ENCODE data around the gene GRIN1. TPM values are rescaled to one million over a fixed set of nuclear protein-coding genes. Genes with fewer than 3 reads are reported as not detected.

Gene GRIN1
- total and polyA plus RNA-seq, 2 donors (not counting 1 experiment from before 2014, with no cell fraction given) = 0.04 TPM; not detected in 1

DNA sequence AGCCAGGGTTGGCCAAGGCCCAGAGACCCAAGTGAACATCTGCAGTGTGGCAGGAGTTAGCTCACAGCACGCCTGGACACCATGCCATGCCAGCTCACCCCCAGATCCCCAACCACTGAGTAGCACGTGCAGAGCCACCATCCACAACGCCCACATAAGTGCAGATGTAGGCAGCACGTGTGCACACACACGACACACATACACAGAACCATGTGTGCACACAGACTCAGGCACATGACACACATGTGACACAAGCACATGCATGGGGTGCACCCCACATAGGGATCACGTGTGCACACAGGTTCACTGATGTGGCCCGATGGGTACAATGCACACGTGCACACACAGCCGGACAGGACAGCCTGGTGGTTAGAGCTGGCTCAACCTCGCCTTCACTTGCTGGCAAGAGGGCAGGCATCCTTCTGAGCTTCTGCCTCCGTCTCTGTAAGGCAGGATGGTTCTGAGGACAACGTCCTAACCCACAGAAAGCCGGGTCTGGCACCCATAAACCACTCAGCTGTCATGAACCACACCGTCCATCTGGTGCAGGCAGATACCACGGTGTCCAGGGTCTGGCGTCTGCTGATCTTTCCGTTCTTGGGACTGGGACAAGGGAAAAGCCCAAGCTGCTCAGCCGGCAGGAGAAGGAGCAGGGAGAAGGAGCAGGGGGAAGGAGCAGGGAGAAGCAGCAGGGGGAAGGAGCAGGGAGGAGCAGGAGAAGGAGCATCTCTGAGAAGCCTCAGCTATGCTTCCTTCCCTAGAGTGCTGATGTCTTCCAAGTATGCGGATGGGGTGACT is 18.9 kb downstream of the GRIN1 start:
- TF ChIP-seq, protein P1, sequence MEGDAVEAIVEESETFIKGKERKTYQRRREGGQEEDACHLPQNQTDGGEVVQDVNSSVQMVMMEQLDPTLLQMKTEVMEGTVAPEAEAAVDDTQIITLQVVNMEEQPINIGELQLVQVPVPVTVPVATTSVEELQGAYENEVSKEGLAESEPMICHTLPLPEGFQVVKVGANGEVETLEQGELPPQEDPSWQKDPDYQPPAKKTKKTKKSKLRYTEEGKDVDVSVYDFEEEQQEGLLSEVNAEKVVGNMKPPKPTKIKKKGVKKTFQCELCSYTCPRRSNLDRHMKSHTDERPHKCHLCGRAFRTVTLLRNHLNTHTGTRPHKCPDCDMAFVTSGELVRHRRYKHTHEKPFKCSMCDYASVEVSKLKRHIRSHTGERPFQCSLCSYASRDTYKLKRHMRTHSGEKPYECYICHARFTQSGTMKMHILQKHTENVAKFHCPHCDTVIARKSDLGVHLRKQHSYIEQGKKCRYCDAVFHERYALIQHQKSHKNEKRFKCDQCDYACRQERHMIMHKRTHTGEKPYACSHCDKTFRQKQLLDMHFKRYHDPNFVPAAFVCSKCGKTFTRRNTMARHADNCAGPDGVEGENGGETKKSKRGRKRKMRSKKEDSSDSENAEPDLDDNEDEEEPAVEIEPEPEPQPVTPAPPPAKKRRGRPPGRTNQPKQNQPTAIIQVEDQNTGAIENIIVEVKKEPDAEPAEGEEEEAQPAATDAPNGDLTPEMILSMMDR (IDR thresholded peaks at IDR 0.05) = no peak
- TF ChIP-seq EZH2 (IDR thresholded peaks at IDR 0.05; ENCODE audit: borderline replicate concordance, insufficient read depth, low read depth, low read length, poor library complexity, severe bottlenecking) = no peak
- ChIA-PET POLR2A (interaction anchor here (0.6 kb wide), 1 partner anchor 27 kb away, joined by 5 read pairs; no protein-coding TSS in a partner anchor), CTCF (interaction anchor here (1.0 kb wide), 1 partner anchor 43 kb away, joined by 3 read pairs; the partner anchor contains the start of gene TPRN)
- Histone ChIP-seq H3K9ac (ENCODE audit: low read length) (no peak overlapping the region), H4K20me1 (ENCODE audit: control insufficient read depth, insufficient read depth, low read length, poor library complexity, severe bottlenecking) (no peaks in the 10 kb centered on the region), H3K27ac (ENCODE audit: low read length in 2 of 2) (no peak overlapping the region), H3K4me2 (replicated peaks; ENCODE audit: low read depth, low read length, poor library complexity, severe bottlenecking) (no peak overlapping the region), H3K4me3 (ENCODE audit: control extremely low read depth in 1 of 5, extremely low read depth in 1 of 5, insufficient read depth in 1 of 5, low read depth in 2 of 5, low read length in 4 of 5) (no peak overlapping the region), H3K4me1 (ENCODE audit: control insufficient read depth in 2 of 2, insufficient read depth in 2 of 2, low read length in 2 of 2) (peaks cover 22 to 34% of the 10 kb centered on the region in 2 donors), H3K36me3 (replicated peaks in 1 of 2; ENCODE audit: control extremely low read depth in 1 of 2, control insufficient read depth in 1 of 2, extremely low read depth in 1 of 2, insufficient read depth in 2 of 2, low read length in 1 of 2) (no peaks in the 10 kb centered on the region), H3K27me3 (replicated peaks in 1 of 4; ENCODE audit: control extremely low read depth in 1 of 4, control insufficient read depth in 3 of 4, insufficient read depth in 4 of 4, low read length in 3 of 4) (peaks cover 0 to 65% (median 20%) of the 10 kb centered on the region in 4 experiments), H3K79me2 (ENCODE audit: control insufficient read depth, insufficient read depth, low read length) (no peaks in the 10 kb centered on the region), H3K9me3 (ENCODE audit: control extremely low read depth in 1 of 3, control insufficient read depth in 2 of 3, insufficient read depth in 1 of 3, low read length in 2 of 3) (peaks cover 0 to 33% (median 0%) of the 10 kb centered on the region in 3 donors), H2AFZ (ENCODE audit: insufficient read depth, low read depth, low read length, poor library complexity, severe bottlenecking) (no peak overlapping the region)
- Mint-ChIP-seq H3K27me3 (peaks cover 39% of the 10 kb centered on the region), H3K9me3 (ENCODE audit: insufficient read depth) (no peaks in the 10 kb centered on the region), H3K4me1 (peaks cover 26% of the 10 kb centered on the region), H3K4me3 (peak overlapping the region; percentile 34), H3K27ac (no peak overlapping the region)
- DNase-seq (no peak), ATAC-seq (ENCODE audit: low read depth) (no peak)
- intact Hi-C loops (cut with micrococcal nuclease) = loop anchor here (5.0 kb wide), 1 partner anchor 36 kb away; no protein-coding TSS in a partner anchor
- WGBS (ENCODE audit: insufficient coverage) = 77% methylated on average over 19 of the region's 19 CpGs

DNA sequence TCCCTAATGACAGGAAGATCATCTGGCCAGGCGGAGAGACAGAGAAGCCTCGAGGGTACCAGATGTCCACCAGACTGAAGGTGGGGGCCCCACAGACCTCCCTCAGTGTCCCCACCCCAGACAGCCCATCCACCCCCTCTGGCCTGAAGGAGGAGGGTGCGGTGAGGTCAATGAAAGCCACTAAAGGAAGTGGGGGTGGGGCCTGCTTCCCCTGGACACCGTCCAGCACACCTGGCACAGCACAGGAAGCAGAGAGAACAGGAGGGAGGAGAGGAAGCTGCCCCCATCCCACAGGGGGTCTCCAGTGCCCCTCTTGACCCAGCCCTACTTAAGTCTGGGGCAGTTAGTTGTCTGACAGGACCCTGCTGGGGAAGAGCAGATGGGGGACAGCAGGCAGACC is 19.7 kb downstream of the GRIN1 start:
- POLR2A ChIA-PET = interaction anchor here (0.5 kb wide), 1 partner anchor 43 kb away, joined by 6 read pairs; no protein-coding TSS in a partner anchor
- Histone ChIP-seq H3K27me3 (replicated peaks in 1 of 4; ENCODE audit: control extremely low read depth in 1 of 4, control insufficient read depth in 3 of 4, insufficient read depth in 4 of 4, low read length in 3 of 4) (peaks cover 0 to 73% (median 21%) of the 10 kb centered on the region in 4 experiments), H3K9ac (ENCODE audit: low read length) (no peak overlapping the region), H2AFZ (ENCODE audit: insufficient read depth, low read depth, low read length, poor library complexity, severe bottlenecking) (no peak overlapping the region), H3K4me1 (ENCODE audit: control insufficient read depth in 2 of 2, insufficient read depth in 2 of 2, low read length in 2 of 2) (peaks cover 22 to 34% of the 10 kb centered on the region in 2 donors), H3K79me2 (ENCODE audit: control insufficient read depth, insufficient read depth, low read length) (no peaks in the 10 kb centered on the region), H3K27ac (ENCODE audit: low read length in 2 of 2) (no peak overlapping the region), H4K20me1 (ENCODE audit: control insufficient read depth, insufficient read depth, low read length, poor library complexity, severe bottlenecking) (no peaks in the 10 kb centered on the region), H3K9me3 (ENCODE audit: control extremely low read depth in 1 of 3, control insufficient read depth in 2 of 3, insufficient read depth in 1 of 3, low read length in 2 of 3) (peaks cover 0 to 33% (median 0%) of the 10 kb centered on the region in 3 donors), H3K36me3 (replicated peaks in 1 of 2; ENCODE audit: control extremely low read depth in 1 of 2, control insufficient read depth in 1 of 2, extremely low read depth in 1 of 2, insufficient read depth in 2 of 2, low read length in 1 of 2) (no peaks in the 10 kb centered on the region), H3K4me2 (replicated peaks; ENCODE audit: low read depth, low read length, poor library complexity, severe bottlenecking) (peak overlapping the region; percentile 8), H3K4me3 (ENCODE audit: control extremely low read depth in 1 of 5, extremely low read depth in 1 of 5, insufficient read depth in 1 of 5, low read depth in 2 of 5, low read length in 4 of 5) (no peak overlapping the region)
- H3K4me1 Mint-ChIP-seq = peaks cover 29% of the 10 kb centered on the region
- CTCF ChIA-PET = interaction anchor here (1.0 kb wide), 1 partner anchor 42 kb away, joined by 3 read pairs; the partner anchor contains the start of gene TPRN
- no peak overlapping the region for H3K4me3 Mint-ChIP-seq
- intact Hi-C loops (cut with micrococcal nuclease) = loop anchor here (5.0 kb wide), 1 partner anchor 36 kb away; no protein-coding TSS in a partner anchor
- TF ChIP-seq, protein P1 (IDR thresholded peaks at IDR 0.05) = no peak
- no peak for TF ChIP-seq EZH2 (IDR thresholded peaks at IDR 0.05; ENCODE audit: borderline replicate concordance, insufficient read depth, low read depth, low read length, poor library complexity, severe bottlenecking)
- no peak for ATAC-seq (ENCODE audit: low read depth)
- peaks cover 43% of the 10 kb centered on the region for H3K27me3 Mint-ChIP-seq
- no peak for DNase-seq
- no peak overlapping the region for H3K27ac Mint-ChIP-seq
- WGBS (ENCODE audit: insufficient coverage) = 40% methylated on average over 2 of the region's 4 CpGs
- no peaks in the 10 kb centered on the region for H3K9me3 Mint-ChIP-seq (ENCODE audit: insufficient read depth)
